Cardiac muscle cell (in vitro differentiated cells and primary cell): Measurements from ENCODE around the gene AIG1. TPM values are rescaled to one million over a fixed set of nuclear protein-coding genes. Genes with fewer than 3 reads are reported as not detected.

ENCODE experiments used
- DNase-seq, 2 donors: peaks; one replicate each; pipeline versions ENCODE4 v3.0.0 to v3.0.0-alpha.2; 2010 to 2017; ENCODE audit warnings: low read depth in 1 of 2, low spot score in 1 of 2
- H3K27ac ChIP-seq: fragments of 200-600 bp; sonication (generic); 2 replicates; pipeline ENCODE4 v1.5.1; 2016
- H3K27me3 ChIP-seq: fragments of 200-600 bp; sonication (generic); 2 replicates; pipeline ENCODE4 v1.6.0; 2016; ENCODE audit warnings: control low read depth
- H3K36me3 ChIP-seq: fragments of 200-600 bp; sonication (generic); 2 replicates; pipeline ENCODE4 v1.5.1; 2016; ENCODE audit warnings: control low read depth
- H3K4me1 ChIP-seq: fragments of 200-600 bp; sonication (generic); 2 replicates; pipeline ENCODE4 v1.8.1; 2017; ENCODE audit warnings: low read depth, mild to moderate bottlenecking, mixed run types
- H3K4me3 ChIP-seq: fragments of 200-600 bp; sonication (generic); 2 replicates; pipeline ENCODE4 v1.5.1; 2016; ENCODE audit warnings: mild to moderate bottlenecking
- H3K9me3 ChIP-seq: fragments of 200-600 bp; sonication (generic); 2 replicates; pipeline ENCODE4 v1.5.1; 2017; ENCODE audit warnings: low read depth, mild to moderate bottlenecking, control low read depth
- polyA plus RNA-seq: library from polyadenylated mRNA; unstranded; fragments of >200 nt; fragmentation: Nextera tagmentation; extraction: Ambion mirVana; gene quantifications from 2 replicates; pipeline ENCODE4 v1.2.1, GENCODE V29; 2016
- total RNA-seq: library from RNA; depleted of rRNA; stranded (reverse); fragments of >200 nt; gene quantifications from 2 replicates; pipeline ENCODE4 v1.2.3, GENCODE V29; 2016
- TF ChIP-seq, protein P1 (sequence below): IDR thresholded peaks from 2 replicates; pipeline ENCODE4 v1.5.1; 2012; ENCODE audit warnings: low read depth, mild to moderate bottlenecking, low read length

Gene AIG1
- total and polyA plus RNA-seq, 2 experiments from 2014 or later, result 35.9 to 55.4 TPM

DNA sequence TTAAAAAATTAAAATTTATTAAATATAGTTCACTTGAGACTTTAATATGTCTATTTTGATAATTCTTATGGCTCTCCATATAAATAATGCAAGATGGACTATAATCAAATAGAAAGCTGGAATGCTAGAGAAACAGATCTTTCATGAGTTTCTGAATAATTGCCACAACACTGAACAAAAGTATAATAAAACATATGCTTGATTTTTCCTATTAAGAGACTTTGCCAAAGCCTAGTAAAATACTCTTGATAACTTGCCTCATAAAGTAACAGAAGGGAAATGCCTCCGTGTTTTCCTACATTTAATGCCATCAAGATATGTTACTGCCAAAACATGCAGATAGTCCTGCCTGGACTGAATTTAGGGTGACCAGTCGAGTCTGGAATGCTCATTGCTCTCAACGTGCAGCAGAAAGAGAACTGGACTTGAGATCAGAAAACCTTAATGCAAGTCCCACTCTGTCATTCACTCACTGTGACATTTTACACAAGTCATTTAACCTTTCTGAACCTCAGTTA, 153.2 kb downstream of the AIG1 start:
- Histone ChIP-seq H3K4me1 (peaks cover 11% of the 10 kb centered on the region), H3K9me3 (no peaks in the 10 kb centered on the region), H3K4me3 (no peak overlapping the region), H3K27me3 (no peaks in the 10 kb centered on the region), H3K27ac (no peak overlapping the region), H3K36me3 (no peaks in the 10 kb centered on the region)
- peak in 1 of 2 donors; percentile 53 for DNase-seq
- TF ChIP-seq, protein P1, sequence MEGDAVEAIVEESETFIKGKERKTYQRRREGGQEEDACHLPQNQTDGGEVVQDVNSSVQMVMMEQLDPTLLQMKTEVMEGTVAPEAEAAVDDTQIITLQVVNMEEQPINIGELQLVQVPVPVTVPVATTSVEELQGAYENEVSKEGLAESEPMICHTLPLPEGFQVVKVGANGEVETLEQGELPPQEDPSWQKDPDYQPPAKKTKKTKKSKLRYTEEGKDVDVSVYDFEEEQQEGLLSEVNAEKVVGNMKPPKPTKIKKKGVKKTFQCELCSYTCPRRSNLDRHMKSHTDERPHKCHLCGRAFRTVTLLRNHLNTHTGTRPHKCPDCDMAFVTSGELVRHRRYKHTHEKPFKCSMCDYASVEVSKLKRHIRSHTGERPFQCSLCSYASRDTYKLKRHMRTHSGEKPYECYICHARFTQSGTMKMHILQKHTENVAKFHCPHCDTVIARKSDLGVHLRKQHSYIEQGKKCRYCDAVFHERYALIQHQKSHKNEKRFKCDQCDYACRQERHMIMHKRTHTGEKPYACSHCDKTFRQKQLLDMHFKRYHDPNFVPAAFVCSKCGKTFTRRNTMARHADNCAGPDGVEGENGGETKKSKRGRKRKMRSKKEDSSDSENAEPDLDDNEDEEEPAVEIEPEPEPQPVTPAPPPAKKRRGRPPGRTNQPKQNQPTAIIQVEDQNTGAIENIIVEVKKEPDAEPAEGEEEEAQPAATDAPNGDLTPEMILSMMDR, result no peak

DNA sequence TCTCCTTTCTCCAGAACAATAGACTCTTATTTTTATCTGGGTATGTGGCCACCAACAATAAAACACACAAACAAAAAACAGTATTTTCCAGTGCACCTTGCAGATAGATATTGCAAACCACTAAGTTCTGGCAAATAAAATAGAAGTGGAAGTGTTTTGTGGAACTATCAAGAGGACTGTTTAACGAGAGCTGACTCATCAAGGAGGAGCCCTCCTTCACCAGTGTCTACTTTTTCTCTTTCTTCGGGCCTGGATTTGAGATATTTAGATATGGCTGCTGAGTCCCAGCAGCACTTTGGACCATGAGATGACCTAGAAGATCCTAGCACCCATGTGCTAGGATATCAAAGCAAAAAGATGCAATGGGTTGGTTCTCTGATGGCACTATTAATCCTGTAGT, 154.7 kb downstream of the AIG1 start:
- TF ChIP-seq, protein P1, result no peak
- H3K27ac ChIP-seq, result no peak overlapping the region

DNA sequence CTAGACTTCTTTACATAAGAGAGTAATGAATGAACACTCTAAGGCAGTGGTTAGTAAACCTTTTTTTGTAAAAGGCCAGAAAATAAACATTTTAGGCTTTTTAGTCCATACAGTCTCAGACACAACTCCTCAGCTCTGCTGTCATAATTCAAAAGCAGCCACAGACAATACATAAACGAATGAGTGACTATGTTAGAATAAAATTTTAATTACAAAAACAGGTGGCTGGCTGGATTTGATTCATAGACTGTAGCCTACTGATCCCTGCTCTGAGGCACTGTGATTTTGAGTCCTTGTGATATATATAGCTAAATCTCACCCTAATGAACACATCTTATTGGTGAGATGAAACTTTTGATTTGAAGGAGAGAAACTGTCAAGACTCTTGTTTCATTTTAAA, 155.1 kb downstream of the AIG1 start:
- no peak for DNase-seq
- no peaks in the 10 kb centered on the region for H3K9me3 ChIP-seq
- no peak overlapping the region for H3K27ac ChIP-seq
- H3K27me3 ChIP-seq, result no peaks in the 10 kb centered on the region
- TF ChIP-seq, protein P1, result no peak
- H3K4me1 ChIP-seq, result peaks cover 12% of the 10 kb centered on the region
- H3K36me3 ChIP-seq, result no peaks in the 10 kb centered on the region
- no peak overlapping the region for H3K4me3 ChIP-seq

More for the DNA sequence above, 154.7 kb downstream of the AIG1 start:
- Histone ChIP-seq H3K27me3 (no peaks in the 10 kb centered on the region), H3K4me1 (peaks cover 11% of the 10 kb centered on the region), H3K36me3 (no peaks in the 10 kb centered on the region), H3K9me3 (no peaks in the 10 kb centered on the region), H3K4me3 (no peak overlapping the region)
- no peak for DNase-seq

DNA sequence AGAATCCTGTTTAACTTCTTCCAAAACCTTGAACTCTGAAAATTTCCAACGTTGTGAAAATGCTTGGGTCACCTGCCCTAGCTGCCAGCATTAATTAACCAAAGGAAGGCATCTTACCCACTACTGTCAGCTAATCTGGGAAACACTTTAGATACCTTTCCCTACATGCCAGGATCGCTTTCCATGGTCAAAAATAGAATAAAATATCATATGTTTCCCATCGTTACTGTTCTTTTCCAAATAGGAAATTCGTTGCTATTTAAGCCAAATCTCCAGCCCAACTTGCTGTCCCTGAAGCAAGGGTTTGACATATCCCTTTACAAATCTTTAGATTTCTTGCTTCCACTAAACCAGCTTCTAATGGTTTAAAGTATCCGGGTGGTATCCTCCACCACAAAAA, 157.5 kb downstream of the AIG1 start:
- Histone ChIP-seq H3K4me3 (no peak overlapping the region), H3K27ac (no peak overlapping the region), H3K9me3 (no peaks in the 10 kb centered on the region), H3K36me3 (no peaks in the 10 kb centered on the region), H3K4me1 (peaks cover 36% of the 10 kb centered on the region), H3K27me3 (no peaks in the 10 kb centered on the region)
- TF ChIP-seq, protein P1, result no peak
- DNase-seq, result no peak

DNA sequence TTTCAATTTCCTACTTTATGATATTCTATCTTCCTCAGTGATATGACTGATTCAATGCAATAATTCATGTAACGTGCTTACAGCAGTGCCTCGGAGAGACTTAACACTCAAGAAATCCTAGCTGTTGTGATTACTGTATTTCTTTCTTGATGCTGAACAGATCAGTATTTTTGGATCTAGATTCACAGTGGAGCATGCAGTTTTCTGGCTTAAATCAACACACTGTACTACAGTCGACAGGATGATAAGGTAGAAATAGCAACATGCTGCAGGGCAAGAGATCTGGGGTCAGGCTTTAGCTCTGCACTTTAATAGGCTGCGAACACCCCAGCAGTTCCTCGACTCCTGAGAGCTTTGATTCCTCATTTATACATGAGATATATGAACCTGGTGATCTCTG, 161.0 kb downstream of the AIG1 start:
- no peaks in the 10 kb centered on the region for H3K36me3 ChIP-seq
- H3K27me3 ChIP-seq, result no peaks in the 10 kb centered on the region
- DNase-seq, result peak in 1 of 2 donors; percentile 45
- no peak overlapping the region for H3K4me3 ChIP-seq
- TF ChIP-seq, protein P1, result no peak
- H3K27ac ChIP-seq, result peak overlapping the region; percentile 84
- no peaks in the 10 kb centered on the region for H3K9me3 ChIP-seq
- peaks cover 36% of the 10 kb centered on the region for H3K4me1 ChIP-seq
